Measurements from ENCODE around the gene RGS12.

Gene RGS12

GRCh38 chr4:3253808-3254207 lies 39.0 kb upstream of the RGS12 start:
- no peak for DNase-seq

DNA sequence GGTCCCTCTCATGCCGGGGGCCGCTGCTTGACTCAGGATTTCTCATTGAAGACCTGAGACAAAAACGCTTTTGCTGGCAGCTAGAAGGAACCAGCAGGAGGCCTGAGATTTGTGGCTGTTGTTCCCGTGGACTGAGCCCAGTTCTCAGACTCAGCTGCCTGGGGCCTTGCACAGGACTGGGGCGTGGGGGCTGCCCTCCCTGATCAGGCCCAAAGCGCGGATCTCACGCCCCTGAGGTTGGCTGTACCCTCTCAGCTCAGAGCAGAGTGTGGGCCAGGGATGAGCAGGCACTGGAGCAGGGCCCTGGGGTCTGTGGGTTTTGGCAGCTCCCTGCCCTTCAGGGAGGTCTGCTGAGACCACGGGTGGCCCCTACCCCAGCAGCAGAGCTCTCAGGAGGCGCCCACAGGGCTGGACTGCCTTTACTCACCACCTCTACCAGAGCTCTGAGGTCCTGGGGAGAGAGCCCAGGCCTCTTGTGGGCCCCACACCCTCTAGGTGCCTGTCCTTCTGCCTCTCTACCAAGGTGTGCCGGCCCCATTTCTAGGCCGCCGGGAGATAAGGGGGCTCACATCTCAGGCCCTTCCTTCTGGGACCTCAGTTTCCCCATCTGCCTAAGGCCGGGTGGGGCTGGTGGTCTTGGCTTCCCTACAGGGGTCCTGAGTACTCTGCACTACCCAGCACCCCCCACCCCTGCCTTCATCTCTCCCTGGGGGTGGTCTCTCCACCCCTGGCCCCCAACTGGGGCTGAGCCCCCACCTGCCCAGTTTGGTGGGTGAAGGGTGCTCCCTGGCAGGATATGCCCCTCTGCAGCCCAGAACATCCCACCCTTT lies 38.3 kb upstream of the RGS12 start:
- DNase-seq = no peak

DNA sequence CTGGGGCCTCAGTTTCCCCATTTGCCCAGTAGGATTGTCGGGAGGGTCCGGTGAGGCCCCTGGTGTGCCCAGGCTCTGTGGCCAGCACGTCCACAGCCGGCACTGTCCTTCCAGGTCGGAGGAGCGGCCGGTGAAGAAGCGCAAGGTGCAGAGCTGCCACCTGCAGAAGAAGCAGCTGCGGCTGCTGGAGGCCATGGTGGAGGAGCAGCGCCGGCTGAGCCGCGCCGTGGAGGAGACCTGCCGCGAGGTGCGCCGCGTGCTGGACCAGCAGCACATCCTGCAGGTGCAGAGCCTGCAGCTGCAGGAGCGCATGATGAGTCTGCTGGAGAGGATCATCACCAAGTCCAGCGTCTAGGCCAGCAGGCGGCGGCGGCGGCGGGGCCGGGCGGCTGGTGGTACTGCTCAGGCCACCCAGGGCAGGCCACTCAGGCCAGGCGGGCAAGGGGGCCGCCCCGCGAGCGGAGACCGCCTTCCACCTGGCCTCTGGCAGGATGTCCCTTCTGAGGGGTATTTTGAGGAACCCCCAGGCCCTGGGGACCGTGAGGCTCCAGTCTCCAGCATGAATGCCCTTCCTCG lies 37.1 kb upstream of the RGS12 start:
- DNase-seq = no peak

- no peak for DNase-seq
Observed at GRCh38 chr4:3256230-3257102, 36.4 kb upstream of the RGS12 start.

DNA sequence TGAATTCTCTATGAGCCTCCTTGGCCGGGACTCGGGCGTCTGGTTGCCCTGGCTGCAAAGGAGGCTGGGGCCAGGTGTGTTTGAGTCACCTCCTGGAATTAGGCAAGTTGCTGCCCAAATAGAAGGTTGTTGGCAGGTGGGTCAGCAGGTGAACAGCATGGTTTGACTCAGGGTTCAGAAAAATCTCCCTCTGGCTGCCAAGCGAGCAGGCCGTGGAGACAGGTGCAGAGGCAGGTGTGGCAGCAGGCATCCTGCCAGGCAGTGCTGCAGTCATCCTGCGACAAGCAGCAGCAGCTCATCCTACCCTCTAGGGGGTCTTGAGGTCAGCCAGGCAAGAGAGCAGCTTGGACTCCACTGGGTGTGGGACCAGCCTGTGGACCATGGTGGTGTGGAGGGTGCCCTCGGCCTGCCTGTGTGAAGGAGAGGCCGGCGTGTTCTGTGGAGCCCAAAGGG lies 35.7 kb upstream of the RGS12 start:
- no peak for DNase-seq

- no peak for DNase-seq
Observed at GRCh38 chr4:3257556-3258482, 35.0 kb upstream of the RGS12 start.

DNA sequence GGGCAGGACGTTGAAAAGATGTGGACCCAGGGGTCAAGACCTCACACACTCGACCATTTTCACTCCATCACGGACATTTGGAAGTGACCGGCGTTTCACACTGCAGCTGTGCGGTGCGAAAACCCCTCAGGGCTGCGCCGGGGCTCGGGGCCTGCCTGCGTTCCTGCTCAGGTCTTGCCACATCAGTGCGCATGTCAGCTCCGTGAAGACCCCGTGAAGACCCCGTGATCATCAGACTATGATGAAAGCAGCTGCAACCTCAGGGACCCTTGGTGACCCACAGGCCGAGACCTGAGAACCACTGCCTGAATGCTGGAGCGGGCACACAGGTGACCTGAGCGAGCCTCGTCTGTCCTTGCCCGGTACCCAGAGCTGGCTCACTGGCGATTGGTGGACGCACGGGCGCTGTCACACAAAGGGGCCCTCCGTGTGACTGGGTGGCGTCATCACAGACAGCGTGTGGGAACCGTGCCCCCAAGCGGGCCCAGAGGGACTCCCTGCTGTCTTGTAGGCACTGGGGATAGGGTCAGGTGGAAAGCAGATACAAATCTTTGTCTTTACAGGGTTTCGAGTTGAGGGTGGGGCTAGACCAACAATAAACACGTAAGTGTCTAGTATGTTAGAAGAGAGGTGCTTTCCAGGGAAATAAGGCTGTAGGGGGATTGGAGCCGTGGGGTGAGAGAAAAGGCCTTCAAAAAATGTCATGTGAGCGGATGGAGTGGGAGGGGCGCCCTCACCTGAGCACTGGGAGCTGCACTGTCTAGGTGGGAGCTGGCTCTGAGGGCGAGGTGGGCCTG lies 31.2 kb upstream of the RGS12 start:
- DNase-seq = no peak

DNA sequence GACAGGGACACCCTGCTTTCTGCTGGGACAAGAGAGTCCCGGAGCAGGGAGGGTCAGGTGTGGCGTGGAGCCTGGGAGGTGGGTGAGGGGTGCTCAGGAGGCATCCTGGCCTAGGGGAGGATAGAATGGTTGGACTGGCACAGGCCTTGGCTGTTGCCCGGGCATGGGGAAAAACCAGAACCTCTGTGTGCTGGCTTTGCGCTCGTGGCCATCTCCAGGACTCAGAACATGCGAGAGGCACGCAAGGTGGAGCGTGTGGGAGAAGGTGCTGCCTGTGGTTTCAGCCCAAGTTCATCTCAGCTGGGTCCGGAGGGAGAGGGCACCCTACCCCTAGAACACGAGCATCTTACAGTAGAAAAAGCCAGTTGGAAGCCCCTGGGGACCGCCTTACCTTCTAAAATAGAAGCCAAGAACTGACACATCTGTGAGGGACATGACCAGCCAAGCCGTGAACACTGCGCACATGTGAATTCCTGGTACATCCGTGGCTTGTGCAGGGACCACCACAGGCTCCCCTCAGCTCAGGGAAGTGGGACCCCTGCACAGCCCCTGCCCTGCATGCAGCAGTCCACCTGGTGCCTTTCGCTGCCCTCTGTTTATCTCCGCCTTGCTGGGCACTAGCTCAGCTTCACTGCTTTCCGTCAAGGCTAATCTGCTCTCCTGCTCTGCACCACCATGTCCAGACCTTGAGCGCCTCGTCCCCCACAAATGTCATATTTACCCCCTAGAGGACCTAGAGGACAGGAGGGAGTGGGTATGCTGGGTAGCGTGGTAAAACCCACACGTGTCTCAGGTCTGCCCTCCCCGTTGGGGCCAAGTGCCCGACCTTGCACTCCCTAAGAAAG lies 30.4 kb upstream of the RGS12 start:
- no peak for DNase-seq

GRCh38 chr4:3263053-3263875 lies 29.6 kb upstream of the RGS12 start:
- no peak for DNase-seq

DNA sequence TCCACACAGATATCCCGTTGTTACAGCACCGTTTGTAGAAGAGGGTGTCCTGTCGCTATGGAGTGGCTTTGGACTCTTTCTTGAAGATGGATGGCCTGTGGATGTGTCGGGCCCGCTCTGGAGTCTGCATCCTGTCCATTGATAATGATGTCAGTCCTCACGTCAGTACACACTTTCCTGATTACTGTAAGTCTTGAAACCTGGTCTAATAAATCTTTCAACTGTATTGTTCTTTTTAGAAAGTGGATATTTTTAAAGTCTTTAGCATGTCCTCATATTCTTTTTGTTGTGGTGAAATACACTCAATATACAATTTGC lies 29.0 kb upstream of the RGS12 start:
- DNase-seq = no peak

GRCh38 chr4:3266076-3266475 lies 26.7 kb upstream of the RGS12 start:
- DNase-seq = no peak

- no peak for DNase-seq
Observed at GRCh38 chr4:3267576-3268394, 25.0 kb upstream of the RGS12 start.

GRCh38 chr4:3268395-3269104 lies 24.3 kb upstream of the RGS12 start:
- DNase-seq = no peak

GRCh38 chr4:3269105-3269927 lies 23.5 kb upstream of the RGS12 start:
- no peak for DNase-seq

- no peak for DNase-seq
Observed at GRCh38 chr4:3269991-3270611, 22.7 kb upstream of the RGS12 start.

DNA sequence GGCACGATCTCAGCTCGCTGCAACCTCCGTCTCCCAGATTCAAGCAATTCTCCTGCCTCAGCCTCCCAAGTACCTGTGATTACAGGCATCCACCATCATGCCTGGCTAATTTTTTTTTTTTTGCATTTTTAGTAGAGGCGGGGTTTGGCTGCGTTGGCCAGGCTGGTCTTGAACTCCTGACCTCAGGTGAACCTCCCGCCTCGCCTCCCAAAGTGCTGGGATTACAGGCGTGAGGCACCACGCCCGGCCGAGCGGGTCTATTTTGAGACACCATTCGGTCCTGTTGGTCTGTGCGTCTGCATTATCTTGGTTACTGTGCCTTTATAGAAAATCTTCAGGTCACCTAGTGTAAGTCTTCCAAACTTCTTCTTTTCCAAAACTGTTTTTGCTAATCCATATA lies 21.7 kb upstream of the RGS12 start:
- no peak for DNase-seq

DNA sequence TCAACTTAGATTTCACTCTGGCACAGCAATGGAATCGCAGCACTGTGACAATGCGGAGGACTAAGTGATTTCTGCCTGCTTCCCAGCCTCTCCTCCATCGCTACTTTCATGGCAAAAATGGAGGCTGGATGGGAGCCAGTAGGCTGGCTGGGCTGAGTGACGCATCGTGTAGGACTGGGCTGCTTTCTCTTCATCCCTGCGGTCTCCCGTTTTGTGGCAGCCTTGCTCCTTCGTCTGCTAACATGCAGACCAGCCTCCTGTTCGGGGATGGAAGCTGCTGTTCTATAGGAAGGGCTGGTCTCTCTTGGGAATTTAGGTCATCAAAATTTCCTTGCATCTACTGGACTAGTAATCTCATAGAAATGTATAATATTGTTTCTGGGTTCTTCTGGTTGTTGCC lies 15.8 kb upstream of the RGS12 start:
- DNase-seq = no peak

All from GDM1 (cell line).